ENCODE measurements around the gene YJU2. TPM values are rescaled to one million over a fixed set of nuclear protein-coding genes. Genes with fewer than 3 reads are reported as not detected.

The YJU2 gene
- total and polyA plus RNA-seq, 2 of the 13 experiments (the other 11 are each of a cell fraction or from before 2014, with no cell fraction given) = 9.3 to 17.9 TPM

DNA sequence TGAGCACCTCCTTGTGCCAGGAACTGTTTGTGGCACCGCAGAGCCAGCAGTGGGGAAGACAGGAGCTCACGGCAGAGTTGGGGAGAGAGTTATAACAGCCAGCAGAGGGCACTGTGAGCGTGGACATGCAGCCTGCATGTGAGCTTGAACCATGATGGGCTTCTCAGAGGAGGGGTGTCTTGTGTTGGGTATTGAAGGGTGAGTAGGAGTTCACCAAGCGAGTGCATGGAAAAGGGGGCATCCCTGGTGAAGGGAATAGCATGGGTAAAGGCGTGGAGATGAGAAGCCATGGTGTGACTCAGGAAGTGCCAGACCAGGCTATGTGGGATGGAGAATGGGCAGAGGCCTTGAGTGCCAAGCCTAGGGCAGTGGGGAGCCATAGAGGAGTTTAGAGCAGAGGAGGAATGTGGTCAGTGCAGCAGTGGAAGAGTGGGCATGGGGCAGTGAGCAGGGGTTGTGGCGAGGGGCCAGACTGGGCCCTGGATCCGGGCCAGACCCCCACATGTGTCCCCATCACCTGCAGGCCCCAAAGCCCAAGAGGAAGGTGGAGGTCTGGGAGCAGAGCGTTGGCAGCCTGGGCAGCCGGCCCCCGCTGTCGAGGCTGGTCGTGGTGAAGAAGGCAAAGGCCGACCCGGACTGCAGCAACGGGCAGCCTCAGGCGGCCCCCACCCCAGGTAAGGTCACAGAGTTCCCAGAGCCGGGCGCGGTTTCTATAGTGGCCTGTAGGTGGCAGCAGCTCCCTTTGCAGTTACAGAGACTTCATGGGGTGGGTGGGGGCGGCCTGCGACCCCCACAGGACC is 20.4 kb downstream of the YJU2 start (continued):
- TF ChIP-seq HDAC2 (CRISPR knock-in tag; IDR thresholded peaks at IDR 0.05) (no peak), RFXANK (CRISPR knock-in tag; IDR thresholded peaks at IDR 0.05) (no peak), KAT7 (CRISPR knock-in tag; IDR thresholded peaks at IDR 0.05; ENCODE audit: borderline replicate concordance) (no peak), DNMT1 (CRISPR knock-in tag; IDR thresholded peaks at IDR 0.05) (no peak), ZNF350 (CRISPR knock-in tag; IDR thresholded peaks at IDR 0.05; ENCODE audit: borderline replicate concordance, low read depth) (no peak), MAZ (IDR thresholded peaks at IDR 0.05; ENCODE audit: borderline replicate concordance, low read depth, low read length) (peak; percentile 34; the same call in 1 of the 2 replicates), MAZ (CRISPR knock-in tag; IDR thresholded peaks at IDR 0.05; ENCODE audit: low read depth) (no peak), ZNF143 (CRISPR knock-in tag; IDR thresholded peaks at IDR 0.05) (no peak), GPN1 (CRISPR knock-in tag; IDR thresholded peaks at IDR 0.05; ENCODE audit: borderline replicate concordance) (no peak), ZNF263 (CRISPR knock-in tag; IDR thresholded peaks at IDR 0.05) (no peak), HMGA1 (CRISPR knock-in tag; conservative IDR thresholded peaks at IDR 0.05) (no peak), NFYC (CRISPR knock-in tag; IDR thresholded peaks at IDR 0.05) (peak; percentile 8; the same call in 1 of the 2 replicates), CHD4 (IDR thresholded peaks at IDR 0.05; ENCODE audit: borderline replicate concordance, low read length) (peak; percentile 83), DMAP1 (CRISPR knock-in tag; IDR thresholded peaks at IDR 0.05) (no peak), ZNF556 (CRISPR knock-in tag; IDR thresholded peaks at IDR 0.05; ENCODE audit: borderline replicate concordance) (0 out of 2 replicates have a peak, but pooled peaks have one; percentile 46), ZSCAN9 (CRISPR knock-in tag; IDR thresholded peaks at IDR 0.05; ENCODE audit: borderline replicate concordance) (no peak)
- TF ChIP-seq, protein P1, sequence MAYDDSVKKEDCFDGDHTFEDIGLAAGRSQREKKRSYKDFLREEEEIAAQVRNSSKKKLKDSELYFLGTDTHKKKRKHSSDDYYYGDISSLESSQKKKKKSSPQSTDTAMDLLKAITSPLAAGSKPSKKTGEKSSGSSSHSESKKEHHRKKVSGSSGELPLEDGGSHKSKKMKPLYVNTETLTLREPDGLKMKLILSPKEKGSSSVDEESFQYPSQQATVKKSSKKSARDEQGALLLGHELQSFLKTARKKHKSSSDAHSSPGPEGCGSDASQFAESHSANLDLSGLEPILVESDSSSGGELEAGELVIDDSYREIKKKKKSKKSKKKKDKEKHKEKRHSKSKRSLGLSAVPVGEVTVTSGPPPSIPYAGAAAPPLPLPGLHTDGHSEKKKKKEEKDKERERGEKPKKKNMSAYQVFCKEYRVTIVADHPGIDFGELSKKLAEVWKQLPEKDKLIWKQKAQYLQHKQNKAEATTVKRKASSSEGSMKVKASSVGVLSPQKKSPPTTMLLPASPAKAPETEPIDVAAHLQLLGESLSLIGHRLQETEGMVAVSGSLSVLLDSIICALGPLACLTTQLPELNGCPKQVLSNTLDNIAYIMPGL (CRISPR knock-in tag; IDR thresholded peaks at IDR 0.05; ENCODE audit: borderline replicate concordance in 1 of 2, low read depth in 1 of 2) = peak; percentile 22 to 64; a peak in 2 of 4 replicates
- TF ChIP-seq, protein P2, sequence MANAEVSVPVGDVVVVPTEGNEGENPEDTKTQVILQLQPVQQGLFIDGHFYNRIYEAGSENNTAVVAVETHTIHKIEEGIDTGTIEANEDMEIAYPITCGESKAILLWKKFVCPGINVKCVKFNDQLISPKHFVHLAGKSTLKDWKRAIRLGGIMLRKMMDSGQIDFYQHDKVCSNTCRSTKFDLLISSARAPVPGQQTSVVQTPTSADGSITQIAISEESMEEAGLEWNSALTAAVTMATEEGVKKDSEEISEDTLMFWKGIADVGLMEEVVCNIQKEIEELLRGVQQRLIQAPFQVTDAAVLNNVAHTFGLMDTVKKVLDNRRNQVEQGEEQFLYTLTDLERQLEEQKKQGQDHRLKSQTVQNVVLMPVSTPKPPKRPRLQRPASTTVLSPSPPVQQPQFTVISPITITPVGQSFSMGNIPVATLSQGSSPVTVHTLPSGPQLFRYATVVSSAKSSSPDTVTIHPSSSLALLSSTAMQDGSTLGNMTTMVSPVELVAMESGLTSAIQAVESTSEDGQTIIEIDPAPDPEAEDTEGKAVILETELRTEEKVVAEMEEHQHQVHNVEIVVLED (CRISPR knock-in tag; IDR thresholded peaks at IDR 0.05; ENCODE audit: borderline replicate concordance) = no peak
- TF ChIP-seq, protein P3, sequence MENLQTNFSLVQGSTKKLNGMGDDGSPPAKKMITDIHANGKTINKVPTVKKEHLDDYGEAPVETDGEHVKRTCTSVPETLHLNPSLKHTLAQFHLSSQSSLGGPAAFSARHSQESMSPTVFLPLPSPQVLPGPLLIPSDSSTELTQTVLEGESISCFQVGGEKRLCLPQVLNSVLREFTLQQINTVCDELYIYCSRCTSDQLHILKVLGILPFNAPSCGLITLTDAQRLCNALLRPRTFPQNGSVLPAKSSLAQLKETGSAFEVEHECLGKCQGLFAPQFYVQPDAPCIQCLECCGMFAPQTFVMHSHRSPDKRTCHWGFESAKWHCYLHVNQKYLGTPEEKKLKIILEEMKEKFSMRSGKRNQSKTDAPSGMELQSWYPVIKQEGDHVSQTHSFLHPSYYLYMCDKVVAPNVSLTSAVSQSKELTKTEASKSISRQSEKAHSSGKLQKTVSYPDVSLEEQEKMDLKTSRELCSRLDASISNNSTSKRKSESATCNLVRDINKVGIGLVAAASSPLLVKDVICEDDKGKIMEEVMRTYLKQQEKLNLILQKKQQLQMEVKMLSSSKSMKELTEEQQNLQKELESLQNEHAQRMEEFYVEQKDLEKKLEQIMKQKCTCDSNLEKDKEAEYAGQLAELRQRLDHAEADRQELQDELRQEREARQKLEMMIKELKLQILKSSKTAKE (CRISPR knock-in tag; IDR thresholded peaks at IDR 0.05; ENCODE audit: borderline replicate concordance) = no peak
- TF ChIP-seq, protein P4, sequence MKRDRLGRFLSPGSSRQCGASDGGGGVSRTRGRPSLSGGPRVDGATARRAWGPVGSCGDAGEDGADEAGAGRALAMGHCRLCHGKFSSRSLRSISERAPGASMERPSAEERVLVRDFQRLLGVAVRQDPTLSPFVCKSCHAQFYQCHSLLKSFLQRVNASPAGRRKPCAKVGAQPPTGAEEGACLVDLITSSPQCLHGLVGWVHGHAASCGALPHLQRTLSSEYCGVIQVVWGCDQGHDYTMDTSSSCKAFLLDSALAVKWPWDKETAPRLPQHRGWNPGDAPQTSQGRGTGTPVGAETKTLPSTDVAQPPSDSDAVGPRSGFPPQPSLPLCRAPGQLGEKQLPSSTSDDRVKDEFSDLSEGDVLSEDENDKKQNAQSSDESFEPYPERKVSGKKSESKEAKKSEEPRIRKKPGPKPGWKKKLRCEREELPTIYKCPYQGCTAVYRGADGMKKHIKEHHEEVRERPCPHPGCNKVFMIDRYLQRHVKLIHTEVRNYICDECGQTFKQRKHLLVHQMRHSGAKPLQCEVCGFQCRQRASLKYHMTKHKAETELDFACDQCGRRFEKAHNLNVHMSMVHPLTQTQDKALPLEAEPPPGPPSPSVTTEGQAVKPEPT (CRISPR knock-in tag; IDR thresholded peaks at IDR 0.05; ENCODE audit: low read depth) = no peak
